HuH-7 (cell line): ENCODE measurements around the gene MTFR1L.

ENCODE experiments used
- DNase-seq: peaks from one replicate; pipeline ENCODE4 v3.0.0; 2011; ENCODE audit warnings: low spot score

Gene MTFR1L

DNA sequence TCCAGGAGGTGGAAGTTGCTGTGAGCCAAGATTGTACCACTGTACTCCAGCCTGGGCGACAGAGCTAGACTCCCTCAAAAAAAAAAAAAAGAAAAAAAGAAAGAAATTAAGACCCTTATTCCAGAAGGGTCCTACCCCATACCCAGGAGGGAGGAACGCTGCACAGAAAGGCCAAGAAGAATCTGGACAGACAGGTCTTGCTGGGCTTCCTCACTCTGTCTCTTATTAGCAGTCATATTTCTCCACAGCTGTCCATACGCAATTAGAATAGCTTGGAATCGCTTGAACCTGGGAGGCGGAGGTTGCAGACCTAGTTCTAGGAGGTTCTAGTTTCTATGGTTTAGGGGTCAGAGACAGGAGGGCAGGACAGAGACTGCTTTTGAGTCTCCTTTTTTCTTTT, 58.9 kb downstream of the MTFR1L start:
- DNase-seq = no peak

DNA sequence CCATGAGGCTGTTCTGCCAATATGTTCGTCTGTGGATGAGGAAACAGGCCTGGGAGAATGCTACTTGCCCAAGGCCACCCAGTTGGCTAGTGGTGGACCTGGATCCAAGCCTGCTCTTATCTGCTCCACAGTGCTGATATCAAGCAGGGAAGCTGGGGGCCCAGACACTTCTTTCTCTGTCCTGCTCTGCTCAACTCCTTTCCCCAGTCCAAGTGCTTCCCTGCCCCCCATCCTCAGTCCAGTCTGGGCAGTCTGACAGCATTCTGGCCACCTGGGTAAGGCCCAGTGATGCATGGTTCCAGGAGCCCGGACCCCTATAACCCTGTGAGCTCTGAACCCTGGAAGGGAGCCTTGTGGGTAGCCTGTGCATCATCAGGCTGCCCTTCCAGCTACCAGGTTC, 59.9 kb downstream of the MTFR1L start:
- DNase-seq = no peak

DNA sequence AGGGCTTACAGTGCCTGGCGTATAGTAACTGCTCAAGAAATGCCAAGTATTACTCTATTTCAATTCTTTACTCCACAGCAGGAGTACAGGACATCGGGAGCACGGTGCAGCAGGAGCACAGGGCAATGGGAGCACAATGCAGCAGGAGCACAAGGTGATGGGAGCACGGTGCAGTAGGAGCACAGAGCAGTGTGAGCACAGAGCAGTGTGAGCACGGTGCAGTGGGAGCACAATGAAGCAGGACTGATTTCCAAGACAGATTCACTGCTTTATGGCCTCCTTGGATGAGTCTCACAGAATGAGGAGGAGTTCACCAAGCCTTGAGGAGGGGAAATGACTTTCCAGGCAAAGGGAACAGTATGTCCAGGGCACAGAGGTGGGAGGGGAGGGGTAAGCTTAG, 60.8 kb downstream of the MTFR1L start:
- DNase-seq = no peak

GRCh38 chr1:25881266-25881665, 61.5 kb downstream of the MTFR1L start:
- no peak for DNase-seq
